ENCODE results near the gene ANKMY1. TPM values are rescaled to one million over a fixed set of nuclear protein-coding genes. Genes with fewer than 3 reads are reported as not detected.
A peak's percentile ranks its signal among the peaks of the same experiment; 100 is the strongest.

The ANKMY1 gene
- total and polyA plus RNA-seq, 11 donors = 2.4 to 11.7 (median 5.5) TPM

DNA sequence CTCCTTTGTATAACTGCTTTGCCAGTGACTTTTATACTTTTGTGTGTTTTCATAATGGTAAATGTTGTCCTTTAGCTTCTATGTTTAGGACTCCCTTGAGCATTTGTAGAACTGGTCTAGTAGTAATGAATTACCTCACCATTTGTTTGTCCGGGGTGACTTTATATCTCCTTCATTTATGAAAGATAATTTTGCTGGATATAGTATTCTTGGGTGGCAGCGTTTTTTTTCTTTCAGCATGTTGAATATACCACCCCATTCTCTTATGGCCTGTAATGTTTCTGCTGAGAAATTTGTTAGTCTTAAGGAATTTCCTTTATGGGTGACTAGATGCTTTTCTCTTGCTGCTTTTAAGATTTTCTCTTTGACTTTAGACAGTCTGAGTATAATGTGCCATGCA is 66.3 kb downstream of the ANKMY1 start:
- H3K9me3 ChIP-seq = peaks cover 0 to 65% (median 39%) of the 10 kb centered on the region in 12 donors

GRCh38 chr2:240482141-240482540 is 75.6 kb downstream of the ANKMY1 start:
- intact Hi-C loops (cut with DNase I) = no loop called here
- Histone ChIP-seq H3K4me3 (no peak overlapping the region), H3K27me3 (no peaks in the 10 kb centered on the region), H3K36me3 (no peaks in the 10 kb centered on the region), H3K4me1 (no peaks in the 10 kb centered on the region), H3K9me3 (peaks cover 0 to 35% (median 12%) of the 10 kb centered on the region in 12 donors), H3K27ac (no peak overlapping the region)
- 89 to 97% (median 94%) methylated on average over 10 to 11 of the region's 11 CpGs for WGBS, 4 donors
- DNase-seq (peak in 1 of 5 donors; percentile 44), ATAC-seq (no peak)
- no peak for TF ChIP-seq POLR2A (IDR thresholded peaks at IDR 0.05)
- TF ChIP-seq, protein P1, sequence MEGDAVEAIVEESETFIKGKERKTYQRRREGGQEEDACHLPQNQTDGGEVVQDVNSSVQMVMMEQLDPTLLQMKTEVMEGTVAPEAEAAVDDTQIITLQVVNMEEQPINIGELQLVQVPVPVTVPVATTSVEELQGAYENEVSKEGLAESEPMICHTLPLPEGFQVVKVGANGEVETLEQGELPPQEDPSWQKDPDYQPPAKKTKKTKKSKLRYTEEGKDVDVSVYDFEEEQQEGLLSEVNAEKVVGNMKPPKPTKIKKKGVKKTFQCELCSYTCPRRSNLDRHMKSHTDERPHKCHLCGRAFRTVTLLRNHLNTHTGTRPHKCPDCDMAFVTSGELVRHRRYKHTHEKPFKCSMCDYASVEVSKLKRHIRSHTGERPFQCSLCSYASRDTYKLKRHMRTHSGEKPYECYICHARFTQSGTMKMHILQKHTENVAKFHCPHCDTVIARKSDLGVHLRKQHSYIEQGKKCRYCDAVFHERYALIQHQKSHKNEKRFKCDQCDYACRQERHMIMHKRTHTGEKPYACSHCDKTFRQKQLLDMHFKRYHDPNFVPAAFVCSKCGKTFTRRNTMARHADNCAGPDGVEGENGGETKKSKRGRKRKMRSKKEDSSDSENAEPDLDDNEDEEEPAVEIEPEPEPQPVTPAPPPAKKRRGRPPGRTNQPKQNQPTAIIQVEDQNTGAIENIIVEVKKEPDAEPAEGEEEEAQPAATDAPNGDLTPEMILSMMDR (IDR thresholded peaks at IDR 0.05) = no peak

More for the DNA sequence above, 66.3 kb downstream of the ANKMY1 start:
- TF ChIP-seq POLR2A (IDR thresholded peaks at IDR 0.05) = no peak
- TF ChIP-seq, protein P1 (IDR thresholded peaks at IDR 0.05) = no peak
- 71 to 88% (median 77%) methylated on average over 2 of the region's 2 CpGs for WGBS, 4 donors
- no peak overlapping the region for H3K4me3 ChIP-seq
- no peaks in the 10 kb centered on the region for H3K27me3 ChIP-seq
- H3K36me3 ChIP-seq = peaks cover 0 to 3% (median 0%) of the 10 kb centered on the region in 9 donors
- intact Hi-C loops (cut with DNase I) = no loop called here
- ATAC-seq (no peak), DNase-seq (no peak)
- no peak overlapping the region for H3K27ac ChIP-seq
- H3K4me1 ChIP-seq = no peaks in the 10 kb centered on the region

DNA sequence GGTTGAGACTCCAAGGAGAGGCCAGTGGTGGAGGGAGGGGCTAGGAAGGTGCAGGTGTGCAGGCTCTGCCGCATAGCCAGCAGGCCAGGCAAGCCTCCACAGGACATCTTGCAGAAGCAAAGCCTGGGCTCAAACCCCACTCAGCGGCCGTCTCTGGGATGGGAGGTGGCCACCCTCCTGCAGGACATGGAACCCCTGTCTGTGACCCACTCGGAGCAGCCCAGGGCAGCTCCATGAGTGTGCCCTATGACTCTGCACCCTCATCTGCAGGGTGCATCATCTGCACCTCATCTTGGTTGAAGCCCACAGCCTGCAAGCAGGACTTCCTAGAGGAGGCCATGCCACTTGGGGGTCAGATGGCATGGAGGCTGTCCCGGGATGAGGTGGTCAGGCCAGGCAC is 76.1 kb downstream of the ANKMY1 start:
- peak in 2 of 4 donors; percentile 18 to 22 for ATAC-seq
- Histone ChIP-seq H3K4me1 (no peaks in the 10 kb centered on the region), H3K36me3 (no peaks in the 10 kb centered on the region), H3K27me3 (no peaks in the 10 kb centered on the region), H3K27ac (no peak overlapping the region), H3K4me3 (no peak overlapping the region), H3K9me3 (peaks cover 0 to 31% (median 9%) of the 10 kb centered on the region in 12 donors)
- intact Hi-C loops (cut with DNase I) = no loop called here
- WGBS, 4 donors = 94 to 100% (median 96%) methylated on average over 1 to 5 of the region's 5 CpGs
- TF ChIP-seq POLR2A (IDR thresholded peaks at IDR 0.05) = no peak
- TF ChIP-seq, protein P1 (IDR thresholded peaks at IDR 0.05) = no peak
- DNase-seq = peak in 2 of 5 donors; percentile 21 to 51

- Histone ChIP-seq H3K36me3 (no peaks in the 10 kb centered on the region), H3K9me3 (peaks cover 0 to 31% (median 6%) of the 10 kb centered on the region in 12 donors), H3K27me3 (no peaks in the 10 kb centered on the region), H3K27ac (no peak overlapping the region), H3K4me1 (no peaks in the 10 kb centered on the region), H3K4me3 (no peak overlapping the region)
- intact Hi-C loops (cut with DNase I) = no loop called here
- peak in 3 of 5 donors; percentile 5 to 54 (median 22) for DNase-seq
- TF ChIP-seq POLR2A (IDR thresholded peaks at IDR 0.05) = no peak
- TF ChIP-seq, protein P1 (IDR thresholded peaks at IDR 0.05) = no peak
- no peak for ATAC-seq
- WGBS, 4 donors = 91 to 96% (median 94%) methylated on average over 18 to 25 of the region's 25 CpGs
Measured at GRCh38 chr2:240480834-240481623, 76.8 kb downstream of the ANKMY1 start.
